HG02678 (cell line): Measurements from ENCODE around the gene ABL2.

ENCODE experiments used
- ATAC-seq: cut with Tn5 transposase; IDR thresholded peaks from one replicate; pipeline ENCODE4 v1.9.1; 2021; ENCODE audit warnings: mild to moderate bottlenecking, moderate library complexity; ENCODE audit not compliant: unreplicated experiment

Gene ABL2

DNA sequence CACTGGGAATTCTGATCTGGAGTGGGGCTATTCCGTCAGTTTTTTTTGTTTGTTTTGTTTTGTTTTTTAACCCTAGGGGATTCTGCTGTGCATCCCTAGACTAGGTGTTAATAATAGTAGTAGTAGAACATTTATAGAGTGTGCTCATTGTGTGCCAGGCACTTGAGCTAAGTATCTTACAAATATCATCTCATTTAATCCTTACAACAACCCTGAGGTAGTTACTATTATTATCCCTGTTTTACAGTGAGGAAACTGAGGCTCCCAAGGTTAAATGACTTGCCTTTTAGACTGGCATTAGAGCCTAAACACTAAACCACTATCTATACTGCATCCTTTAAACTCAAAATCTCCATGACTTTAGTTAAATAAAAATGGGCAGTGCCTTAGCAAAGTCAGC lies 125.5 kb downstream of the ABL2 start:
- no peak for ATAC-seq

GRCh38 chr1:179101566-179101965 lies 127.9 kb downstream of the ABL2 start:
- ATAC-seq: no peak

GRCh38 chr1:179099891-179100290 lies 129.6 kb downstream of the ABL2 start:
- ATAC-seq: no peak

DNA sequence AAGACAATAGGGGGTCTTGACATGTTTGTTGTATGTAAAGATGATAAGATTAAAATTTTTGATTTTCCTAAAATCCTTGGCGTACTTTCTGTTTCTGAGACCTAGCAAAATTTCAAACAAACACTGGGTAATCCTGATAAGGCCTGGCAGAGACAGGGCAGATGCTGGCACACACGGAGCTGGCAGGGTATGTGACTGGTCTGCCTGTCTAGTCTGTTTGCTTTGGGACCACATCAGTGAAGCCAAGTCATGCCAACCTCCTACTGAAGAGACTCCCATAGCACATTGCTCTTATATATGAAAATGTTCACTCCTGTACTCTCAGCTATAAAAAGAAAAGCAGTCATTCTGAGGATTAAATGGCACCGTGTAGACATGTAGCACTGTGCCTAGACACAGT lies 133.6 kb downstream of the ABL2 start:
- no peak for ATAC-seq

DNA sequence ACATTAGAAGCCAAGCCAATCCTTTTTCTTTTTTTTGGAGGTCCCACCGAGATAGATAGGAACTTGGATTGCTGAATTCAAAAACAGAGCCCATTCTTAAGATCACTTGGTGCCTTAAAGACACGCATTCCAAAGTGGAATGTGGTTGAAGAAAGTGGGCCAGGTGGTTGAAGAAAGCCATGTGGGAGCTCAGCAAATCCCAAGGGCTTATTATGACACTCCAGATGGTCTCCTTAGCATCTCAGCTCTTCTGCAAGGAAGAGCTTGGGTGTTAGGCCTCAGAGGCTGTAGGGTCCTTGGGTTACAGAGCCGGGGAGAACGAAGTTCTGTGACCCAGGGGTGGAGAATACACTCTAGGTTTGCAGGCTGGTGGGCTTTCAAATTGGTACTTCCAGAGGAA lies 134.1 kb downstream of the ABL2 start:
- no peak for ATAC-seq

DNA sequence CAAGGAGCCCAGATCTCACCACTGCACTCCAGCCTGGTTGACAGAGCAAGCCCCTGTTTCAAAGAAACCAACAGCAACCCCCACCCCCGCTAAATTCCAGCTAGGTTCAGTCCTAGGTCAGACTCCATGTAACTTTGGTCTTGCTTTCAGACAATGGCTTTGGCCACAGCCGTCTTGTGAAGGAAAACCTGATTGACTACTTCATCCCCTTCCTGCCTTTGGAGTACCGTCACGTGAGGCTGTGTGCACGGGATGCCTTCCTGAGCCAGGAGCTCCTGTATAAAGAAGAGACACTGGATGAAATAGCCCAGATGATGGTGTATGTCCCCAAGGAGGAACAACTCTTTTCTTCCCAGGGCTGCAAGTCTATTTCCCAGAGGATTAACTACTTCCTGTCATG lies 134.7 kb downstream of the ABL2 start:
- no peak for ATAC-seq

GRCh38 chr1:179092896-179093461 lies 136.5 kb downstream of the ABL2 start:
- no peak for ATAC-seq

- ATAC-seq: no peak
Observed at GRCh38 chr1:179091691-179092165, 137.7 kb downstream of the ABL2 start.

DNA sequence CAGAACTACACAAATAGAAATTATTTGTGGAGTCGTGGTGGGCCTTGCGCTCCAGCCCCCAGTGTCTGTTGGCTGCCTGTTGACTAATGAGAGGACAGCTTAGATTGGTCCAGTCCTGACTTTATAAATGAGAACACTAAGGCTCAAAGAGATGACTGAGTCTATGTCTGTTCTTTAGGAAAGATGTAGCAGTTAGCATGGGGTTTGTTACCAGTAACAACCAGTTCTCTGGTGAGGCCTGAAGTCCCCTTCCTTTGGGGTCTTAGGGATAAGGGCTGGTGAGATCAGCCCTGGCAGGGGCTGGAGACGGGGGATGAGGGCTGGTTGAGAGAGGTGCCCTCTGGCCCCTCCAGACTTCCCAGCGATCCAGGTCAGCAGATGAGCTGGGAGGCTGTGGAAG lies 138.6 kb downstream of the ABL2 start:
- no peak for ATAC-seq

GRCh38 chr1:179090522-179090921 lies 139.0 kb downstream of the ABL2 start:
- ATAC-seq: no peak

- no peak for ATAC-seq
Observed at GRCh38 chr1:179089827-179090482, 139.5 kb downstream of the ABL2 start.

GRCh38 chr1:179087665-179088064 lies 141.8 kb downstream of the ABL2 start:
- ATAC-seq: no peak

- ATAC-seq: no peak
Observed at GRCh38 chr1:179083533-179083932, 145.9 kb downstream of the ABL2 start.

DNA sequence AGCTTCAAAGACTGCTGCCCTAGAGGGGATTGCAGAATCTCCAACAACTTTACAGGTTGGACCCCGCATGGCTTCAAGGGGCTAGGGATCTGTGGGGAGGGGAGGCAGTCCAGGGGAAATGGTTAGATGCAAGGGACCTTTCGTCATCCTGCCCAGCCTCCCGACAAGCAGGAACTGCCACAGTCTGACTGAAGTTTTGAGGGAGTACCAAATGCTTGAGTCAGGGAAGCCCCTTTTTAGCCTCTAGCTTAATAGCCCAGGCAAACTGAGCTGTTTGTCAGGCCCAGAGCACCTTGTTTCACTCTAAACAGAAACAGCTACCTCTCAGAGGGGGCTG lies 146.5 kb downstream of the ABL2 start:
- ATAC-seq: no peak

GRCh38 chr1:179082333-179082998 lies 147.0 kb downstream of the ABL2 start:
- ATAC-seq: peak; percentile 15

DNA sequence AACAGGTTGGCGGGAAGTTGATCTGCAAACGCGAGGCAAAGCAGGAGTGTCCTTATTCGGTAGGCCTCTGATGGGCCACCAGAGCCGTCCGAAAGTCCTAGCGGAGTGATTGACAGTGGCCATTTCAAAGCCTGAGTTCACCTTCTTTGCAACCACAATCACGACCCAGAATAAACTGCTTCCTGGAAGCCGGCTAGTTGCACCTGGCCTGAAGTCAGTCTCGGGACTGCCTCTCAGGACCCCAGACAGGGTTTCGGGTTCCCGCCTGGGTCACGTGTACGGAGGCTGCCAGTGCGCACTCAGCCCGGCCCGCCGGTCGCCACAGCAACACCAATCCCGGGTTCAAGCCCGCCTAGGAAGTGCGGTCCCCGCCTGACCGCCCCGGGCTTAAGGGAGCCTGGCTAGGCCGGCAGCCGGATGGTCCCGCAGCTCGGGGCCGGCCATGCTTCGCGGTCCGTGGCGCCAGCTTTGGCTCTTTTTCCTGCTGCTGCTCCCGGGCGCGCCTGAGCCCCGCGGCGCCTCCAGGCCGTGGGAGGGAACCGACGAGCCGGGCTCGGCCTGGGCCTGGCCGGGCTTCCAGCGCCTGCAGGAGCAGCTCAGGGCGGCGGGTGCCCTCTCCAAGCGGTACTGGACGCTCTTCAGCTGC lies 147.7 kb downstream of the ABL2 start, which contains the start of gene TOR3A:
TSS of gene TOR3A (plus strand) at position 384 of the 646 bp plus-strand sequence. CDS start at position 443, 59 bp downstream.
- ATAC-seq: peak; percentile 90

DNA sequence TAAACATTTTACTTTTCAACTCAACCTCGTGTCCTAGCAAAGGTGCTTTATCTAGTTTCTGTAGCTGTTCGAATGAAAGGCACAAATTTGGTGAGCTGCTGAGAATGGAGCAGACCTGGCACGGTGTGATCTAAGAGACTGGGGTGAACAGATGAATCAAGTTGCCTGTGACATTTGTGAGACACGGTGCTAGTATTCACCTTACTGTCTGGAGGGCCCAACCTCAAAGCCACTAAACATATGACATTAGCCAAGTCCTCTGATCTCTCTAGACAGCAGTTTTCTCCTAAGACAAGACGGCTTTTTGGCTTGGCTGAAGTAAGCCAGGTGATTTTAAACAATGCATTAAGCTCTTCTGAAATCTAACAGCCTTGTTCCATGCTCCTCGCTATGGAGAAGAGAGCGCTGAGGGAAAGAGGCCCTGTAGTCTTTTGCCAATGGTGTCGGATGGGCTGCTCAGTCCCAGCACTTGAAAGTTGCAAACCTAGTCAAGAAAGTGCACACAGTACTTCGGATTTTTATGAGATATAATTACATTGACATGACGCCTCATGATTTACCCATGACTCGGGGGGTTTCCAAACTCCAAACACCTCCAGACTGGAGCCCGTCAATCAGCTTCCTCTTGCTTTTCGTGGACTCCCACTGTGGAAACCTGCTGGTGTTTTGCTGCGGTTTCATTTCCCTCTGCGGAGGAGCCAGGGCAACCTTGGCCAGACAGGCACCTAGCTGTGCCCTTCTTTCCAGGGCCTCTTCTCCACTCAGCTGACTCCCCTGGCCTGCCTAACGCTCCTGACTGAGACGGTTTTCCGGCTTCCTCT lies 148.4 kb downstream of the ABL2 start:
- no peak for ATAC-seq

GRCh38 chr1:179079113-179079761 lies 150.2 kb downstream of the ABL2 start:
- ATAC-seq: peak; percentile 14

GRCh38 chr1:179077396-179077795 lies 152.1 kb downstream of the ABL2 start:
- no peak for ATAC-seq

GRCh38 chr1:179066471-179066870 lies 163.0 kb downstream of the ABL2 start:
- ATAC-seq: no peak
